Chondrocyte (in vitro differentiated cells): ENCODE results near the gene E2F1. TPM values are rescaled to one million over a fixed set of nuclear protein-coding genes. Genes with fewer than 3 reads are reported as not detected.

Experiments
- DNase-seq: peaks from one replicate; pipeline ENCODE4 v3.0.0; 2021; ENCODE audit warnings: mixed read lengths, low spot score
- H3K27ac Mint-ChIP-seq: one replicate; pipeline ENCODE4 v1.8.0; 2021; ENCODE audit warnings: mild to moderate bottlenecking, moderate library complexity, mixed read lengths; ENCODE audit not compliant: unreplicated experiment
- H3K27me3 Mint-ChIP-seq: 2 replicates; pipeline ENCODE4 v1.8.0; 2021; ENCODE audit warnings: low read depth, mixed read lengths
- H3K36me3 Mint-ChIP-seq: 2 replicates; pipeline ENCODE4 v1.8.0; 2021; ENCODE audit warnings: low read depth, mixed read lengths
- H3K4me1 Mint-ChIP-seq: 2 replicates; pipeline ENCODE4 v1.8.0; 2021; ENCODE audit warnings: low read depth, mild to moderate bottlenecking, mixed read lengths
- H3K4me3 Mint-ChIP-seq: one replicate; pipeline ENCODE4 v1.8.0; 2021; ENCODE audit warnings: mild to moderate bottlenecking, moderate library complexity, mixed read lengths; ENCODE audit not compliant: unreplicated experiment
- H3K9me3 Mint-ChIP-seq: 2 replicates; pipeline ENCODE4 v1.8.0; 2021; ENCODE audit warnings: low read depth, mixed read lengths
- total RNA-seq: library from RNA; stranded (reverse); gene quantifications from 3 replicates; pipeline ENCODE4 v1.2.1, GENCODE V29; 2021
- TF ChIP-seq, protein P1 (sequence below): fragments of 200-600 bp; sonication (generic); IDR thresholded peaks from 2 replicates; pipeline ENCODE4 v1.5.0; 2021; ENCODE audit warnings: antibody characterized with exemption, mild to moderate bottlenecking, moderate library complexity

The E2F1 gene
- total RNA-seq, 1 donor from 2014 or later, result 7.6 TPM

DNA sequence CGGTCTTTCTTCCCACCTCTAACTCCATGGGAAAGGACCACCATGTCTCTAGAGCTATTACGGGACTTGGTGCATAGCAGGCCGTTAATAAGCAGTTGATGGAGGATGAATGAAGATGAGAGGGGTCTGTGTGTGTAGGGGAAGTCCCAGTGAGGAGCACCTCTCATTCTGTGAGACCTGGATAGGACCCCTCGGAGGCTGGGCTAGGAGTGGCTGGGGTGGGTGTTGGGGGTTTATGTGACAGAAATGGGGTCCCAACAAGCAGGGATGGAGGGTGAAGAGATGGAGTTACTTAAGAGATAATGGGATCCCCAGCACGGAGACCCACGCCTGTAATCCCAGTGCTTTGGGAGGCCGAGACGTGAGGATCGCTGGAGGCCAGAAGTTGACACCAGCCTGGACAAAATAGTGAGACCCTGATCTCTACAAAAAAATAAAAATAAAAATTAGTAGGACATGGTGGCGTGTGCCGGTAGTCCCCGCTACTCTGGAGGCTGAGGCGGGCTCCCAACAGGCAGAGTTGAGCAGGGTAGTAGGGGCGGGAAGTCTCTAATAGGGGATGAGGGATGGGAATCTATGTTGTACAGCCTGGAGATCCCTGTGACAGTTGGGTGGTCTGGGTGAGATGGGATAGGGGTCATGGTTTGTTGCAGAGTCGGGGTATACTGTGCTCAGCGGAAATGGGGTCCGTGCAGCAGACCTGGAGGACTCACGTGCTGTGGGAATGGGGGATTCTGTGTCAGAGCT lies 44.9 kb upstream of the E2F1 start:
- H3K27ac Mint-ChIP-seq, result peak overlapping the region; percentile 85
- H3K4me1 Mint-ChIP-seq, result peaks cover 26% of the 10 kb centered on the region
- H3K27me3 Mint-ChIP-seq, result no peaks in the 10 kb centered on the region
- TF ChIP-seq, protein P1, sequence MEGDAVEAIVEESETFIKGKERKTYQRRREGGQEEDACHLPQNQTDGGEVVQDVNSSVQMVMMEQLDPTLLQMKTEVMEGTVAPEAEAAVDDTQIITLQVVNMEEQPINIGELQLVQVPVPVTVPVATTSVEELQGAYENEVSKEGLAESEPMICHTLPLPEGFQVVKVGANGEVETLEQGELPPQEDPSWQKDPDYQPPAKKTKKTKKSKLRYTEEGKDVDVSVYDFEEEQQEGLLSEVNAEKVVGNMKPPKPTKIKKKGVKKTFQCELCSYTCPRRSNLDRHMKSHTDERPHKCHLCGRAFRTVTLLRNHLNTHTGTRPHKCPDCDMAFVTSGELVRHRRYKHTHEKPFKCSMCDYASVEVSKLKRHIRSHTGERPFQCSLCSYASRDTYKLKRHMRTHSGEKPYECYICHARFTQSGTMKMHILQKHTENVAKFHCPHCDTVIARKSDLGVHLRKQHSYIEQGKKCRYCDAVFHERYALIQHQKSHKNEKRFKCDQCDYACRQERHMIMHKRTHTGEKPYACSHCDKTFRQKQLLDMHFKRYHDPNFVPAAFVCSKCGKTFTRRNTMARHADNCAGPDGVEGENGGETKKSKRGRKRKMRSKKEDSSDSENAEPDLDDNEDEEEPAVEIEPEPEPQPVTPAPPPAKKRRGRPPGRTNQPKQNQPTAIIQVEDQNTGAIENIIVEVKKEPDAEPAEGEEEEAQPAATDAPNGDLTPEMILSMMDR, result no peak
- H3K4me3 Mint-ChIP-seq, result peak overlapping the region; percentile 80
- peaks cover 5% of the 10 kb centered on the region for H3K9me3 Mint-ChIP-seq
- H3K36me3 Mint-ChIP-seq, result peaks cover 2% of the 10 kb centered on the region
- no peak for DNase-seq

- no peaks in the 10 kb centered on the region for H3K27me3 Mint-ChIP-seq
- no peaks in the 10 kb centered on the region for H3K9me3 Mint-ChIP-seq
- H3K4me3 Mint-ChIP-seq, result no peak overlapping the region
- H3K36me3 Mint-ChIP-seq, result no peaks in the 10 kb centered on the region
- no peak overlapping the region for H3K27ac Mint-ChIP-seq
- H3K4me1 Mint-ChIP-seq, result peaks cover 22% of the 10 kb centered on the region
- TF ChIP-seq, protein P1, result no peak
- DNase-seq, result no peak
Measured at GRCh38 chr20:33729101-33729500, 42.9 kb upstream of the E2F1 start.

GRCh38 chr20:33728463-33728862 lies 42.3 kb upstream of the E2F1 start:
- H3K4me1 Mint-ChIP-seq, result peaks cover 16% of the 10 kb centered on the region
- H3K36me3 Mint-ChIP-seq, result no peaks in the 10 kb centered on the region
- no peak overlapping the region for H3K27ac Mint-ChIP-seq
- H3K27me3 Mint-ChIP-seq, result no peaks in the 10 kb centered on the region
- DNase-seq, result no peak
- H3K4me3 Mint-ChIP-seq, result no peak overlapping the region
- TF ChIP-seq, protein P1, result no peak
- no peaks in the 10 kb centered on the region for H3K9me3 Mint-ChIP-seq

GRCh38 chr20:33727806-33728205 lies 41.6 kb upstream of the E2F1 start:
- no peak for DNase-seq
- Mint-ChIP-seq H3K36me3 (no peaks in the 10 kb centered on the region), H3K9me3 (no peaks in the 10 kb centered on the region), H3K4me3 (no peak overlapping the region), H3K4me1 (peaks cover 9% of the 10 kb centered on the region), H3K27ac (no peak overlapping the region), H3K27me3 (no peaks in the 10 kb centered on the region)
- TF ChIP-seq, protein P1, result no peak

DNA sequence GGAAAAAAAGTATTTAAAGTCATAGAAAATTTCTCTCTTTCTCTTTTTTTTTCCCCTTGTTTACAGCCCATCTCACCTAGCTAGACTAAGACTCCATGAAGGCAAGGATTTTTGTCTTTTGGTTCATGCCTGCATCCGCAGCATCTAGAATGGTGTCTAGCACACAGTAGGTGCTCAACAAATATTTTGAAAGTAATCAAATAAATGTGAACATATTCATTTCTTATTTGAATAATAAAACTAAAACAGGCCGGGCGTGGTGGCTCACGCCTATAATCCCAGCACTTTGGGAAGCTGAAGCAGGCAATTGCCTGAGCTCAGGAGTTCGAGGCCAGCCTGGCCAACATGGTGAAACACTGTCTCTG lies 40.9 kb upstream of the E2F1 start:
- H3K27me3 Mint-ChIP-seq, result no peaks in the 10 kb centered on the region
- no peaks in the 10 kb centered on the region for H3K9me3 Mint-ChIP-seq
- no peak overlapping the region for H3K27ac Mint-ChIP-seq
- H3K4me1 Mint-ChIP-seq, result peaks cover 5% of the 10 kb centered on the region
- no peaks in the 10 kb centered on the region for H3K36me3 Mint-ChIP-seq
- no peak overlapping the region for H3K4me3 Mint-ChIP-seq
- TF ChIP-seq, protein P1, result no peak
- no peak for DNase-seq
